ENCODE results near the gene HMCN1. TPM values are rescaled to one million over a fixed set of nuclear protein-coding genes. Genes with fewer than 3 reads are reported as not detected.

The HMCN1 gene
- total and polyA plus RNA-seq, 9 donors, result 7.9 to 22.6 (median 11.2) TPM

DNA sequence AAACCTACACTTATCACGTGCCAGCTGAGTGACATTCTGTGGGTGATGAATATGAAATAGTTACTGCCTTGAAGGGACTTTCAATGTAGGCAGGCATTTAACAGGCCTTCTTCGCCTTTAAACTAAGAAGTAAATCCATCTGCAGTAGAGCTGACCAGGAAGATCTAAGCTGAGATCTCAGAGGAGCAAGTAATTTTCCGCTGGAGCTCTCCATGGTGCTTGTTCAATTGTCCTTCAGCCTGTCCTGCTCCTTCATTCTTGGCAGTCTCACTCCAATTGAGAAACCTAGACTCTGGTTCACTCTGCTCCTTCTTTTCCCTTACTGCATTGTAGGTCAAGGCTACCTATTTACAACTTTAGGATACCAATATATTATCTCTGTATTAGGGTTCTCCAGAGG is 183.5 kb downstream of the HMCN1 start:
- Histone ChIP-seq H3K27ac (ENCODE audit: low read length) (no peak overlapping the region), H3K4me1 (ENCODE audit: control insufficient read depth, insufficient read depth, low read length) (no peaks in the 10 kb centered on the region), H3K36me3 (ENCODE audit: control insufficient read depth, insufficient read depth, low read length) (no peaks in the 10 kb centered on the region), H3K9me3 (replicated peaks; ENCODE audit: control insufficient read depth, low read depth, low read length) (no peaks in the 10 kb centered on the region), H3K27me3 (ENCODE audit: control insufficient read depth, insufficient read depth, low read length) (no peaks in the 10 kb centered on the region), H3K4me3 (ENCODE audit: low read length) (no peak overlapping the region)
- 61% methylated on average over 2 of the region's 3 CpGs for WGBS (ENCODE audit: insufficient coverage)
- peak; percentile 85 for DNase-seq

DNA sequence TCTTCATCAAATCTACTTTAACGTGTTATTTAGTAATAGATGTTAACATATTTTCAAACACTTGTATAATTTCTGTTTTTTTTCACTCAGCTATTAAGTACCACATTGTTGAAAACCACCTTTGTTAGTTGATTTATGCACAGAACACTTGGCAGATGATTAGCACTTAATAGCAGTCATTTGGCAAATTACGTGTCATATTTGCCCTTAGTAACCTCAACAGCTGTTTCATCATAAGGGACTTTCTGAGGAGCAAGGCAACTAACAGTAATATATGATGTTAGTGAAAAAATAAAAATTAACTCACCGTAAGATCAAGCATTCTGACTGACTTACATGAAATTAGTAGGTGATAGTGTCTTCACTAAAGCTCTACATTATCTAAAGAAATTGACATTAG is 186.4 kb downstream of the HMCN1 start:
- Histone ChIP-seq H3K27ac (ENCODE audit: low read length) (no peak overlapping the region), H3K27me3 (ENCODE audit: control insufficient read depth, insufficient read depth, low read length) (no peaks in the 10 kb centered on the region), H3K9me3 (replicated peaks; ENCODE audit: control insufficient read depth, low read depth, low read length) (no peaks in the 10 kb centered on the region), H3K36me3 (ENCODE audit: control insufficient read depth, insufficient read depth, low read length) (no peaks in the 10 kb centered on the region), H3K4me1 (ENCODE audit: control insufficient read depth, insufficient read depth, low read length) (no peaks in the 10 kb centered on the region), H3K4me3 (ENCODE audit: low read length) (no peak overlapping the region)
- no CpG with 5 or more reads among the region's 3 CpGs for WGBS (ENCODE audit: insufficient coverage)
- no peak for DNase-seq

DNA sequence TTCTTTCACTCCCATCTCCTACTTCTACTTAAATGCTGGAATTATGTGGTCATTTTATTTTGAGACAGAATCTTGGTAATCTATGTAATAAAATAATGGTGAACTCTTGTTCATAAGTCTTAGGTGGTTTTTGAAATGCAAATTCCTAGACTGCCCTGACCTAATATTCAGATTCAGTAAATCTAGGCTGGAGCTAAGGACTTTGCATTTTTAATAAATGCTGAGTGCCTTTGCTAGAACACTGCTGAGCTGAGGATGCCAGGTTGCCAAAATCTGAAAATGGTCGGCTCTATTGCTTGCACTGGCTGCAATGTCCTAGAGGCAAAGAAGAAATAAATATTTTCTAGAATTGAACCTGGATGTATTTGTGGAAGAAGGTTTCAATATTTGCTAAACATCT is 187.4 kb downstream of the HMCN1 start:
- Histone ChIP-seq H3K4me1 (ENCODE audit: control insufficient read depth, insufficient read depth, low read length) (no peaks in the 10 kb centered on the region), H3K27ac (ENCODE audit: low read length) (no peak overlapping the region), H3K9me3 (replicated peaks; ENCODE audit: control insufficient read depth, low read depth, low read length) (no peaks in the 10 kb centered on the region), H3K27me3 (ENCODE audit: control insufficient read depth, insufficient read depth, low read length) (no peaks in the 10 kb centered on the region), H3K36me3 (ENCODE audit: control insufficient read depth, insufficient read depth, low read length) (no peaks in the 10 kb centered on the region), H3K4me3 (ENCODE audit: low read length) (no peak overlapping the region)
- WGBS (ENCODE audit: insufficient coverage), result no CpG with 5 or more reads among the region's 1 CpG
- DNase-seq, result no peak

DNA sequence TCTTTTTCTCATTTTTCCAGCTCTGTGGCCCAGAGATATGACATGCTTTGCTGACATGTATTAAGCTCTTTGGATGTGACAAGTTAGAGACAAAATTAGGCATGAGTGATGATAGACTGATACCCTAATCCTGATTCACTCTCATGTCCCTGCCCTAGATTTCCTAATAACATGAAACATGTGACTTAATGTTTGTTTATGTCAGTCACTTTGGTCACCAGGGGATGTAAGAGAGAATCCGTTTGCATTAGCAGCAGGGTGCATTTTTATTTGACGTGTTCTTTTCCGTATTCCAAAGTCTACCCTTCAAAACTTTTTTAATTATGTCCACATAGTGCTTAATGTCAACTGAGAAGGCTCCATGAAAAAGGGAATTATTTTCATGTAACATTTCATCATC is 192.4 kb downstream of the HMCN1 start:
- WGBS (ENCODE audit: insufficient coverage), result no CpG with 5 or more reads among the region's 3 CpGs
- Histone ChIP-seq H3K4me3 (ENCODE audit: low read length) (no peak overlapping the region), H3K27ac (ENCODE audit: low read length) (no peak overlapping the region), H3K4me1 (ENCODE audit: control insufficient read depth, insufficient read depth, low read length) (no peaks in the 10 kb centered on the region), H3K27me3 (ENCODE audit: control insufficient read depth, insufficient read depth, low read length) (no peaks in the 10 kb centered on the region), H3K36me3 (ENCODE audit: control insufficient read depth, insufficient read depth, low read length) (no peaks in the 10 kb centered on the region), H3K9me3 (replicated peaks; ENCODE audit: control insufficient read depth, low read depth, low read length) (no peaks in the 10 kb centered on the region)
- no peak for DNase-seq

DNA sequence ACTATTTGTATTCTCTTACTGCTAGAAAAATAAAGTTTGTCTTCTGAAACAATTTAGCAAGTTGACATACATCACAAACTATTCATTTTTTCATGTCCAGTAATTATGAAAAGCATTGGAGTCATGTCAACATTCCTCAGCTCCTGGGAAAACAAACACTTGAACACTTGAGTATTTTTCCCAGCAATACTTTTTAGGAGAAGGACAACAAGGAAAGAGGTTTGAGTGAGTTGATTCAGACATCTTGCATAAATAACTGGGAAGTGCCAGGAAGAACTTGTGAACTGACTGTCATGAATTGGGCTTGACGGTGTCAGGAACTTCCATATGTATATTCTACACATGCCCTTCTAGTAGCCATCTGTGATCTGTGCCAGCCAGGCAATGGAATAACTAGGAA is 195.6 kb downstream of the HMCN1 start:
- no peak overlapping the region for H3K27ac ChIP-seq (ENCODE audit: low read length)

DNA sequence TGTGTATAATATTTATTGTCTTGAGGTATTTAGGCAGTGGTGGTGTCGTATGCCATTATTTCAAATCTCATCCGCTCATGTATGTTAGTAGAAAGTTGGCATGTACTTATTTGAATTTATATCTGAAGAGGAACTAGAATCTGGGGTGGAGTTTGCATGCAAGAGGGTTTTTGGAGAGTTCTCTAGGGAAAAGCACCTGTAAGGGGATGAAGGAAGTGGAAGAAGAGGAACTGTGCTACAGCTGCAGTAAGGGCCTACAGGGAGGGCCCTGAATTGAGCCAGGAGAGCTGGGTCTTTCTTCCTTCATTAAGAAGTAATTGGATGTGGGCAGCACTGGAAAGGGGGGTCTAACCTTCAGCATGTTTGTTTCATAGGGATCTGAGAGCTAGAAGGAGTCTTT is 197.2 kb downstream of the HMCN1 start:
- Histone ChIP-seq H3K36me3 (ENCODE audit: control insufficient read depth, insufficient read depth, low read length) (no peaks in the 10 kb centered on the region), H3K4me1 (ENCODE audit: control insufficient read depth, insufficient read depth, low read length) (no peaks in the 10 kb centered on the region), H3K4me3 (ENCODE audit: low read length) (no peak overlapping the region), H3K9me3 (replicated peaks; ENCODE audit: control insufficient read depth, low read depth, low read length) (no peaks in the 10 kb centered on the region), H3K27me3 (ENCODE audit: control insufficient read depth, insufficient read depth, low read length) (no peaks in the 10 kb centered on the region), H3K27ac (ENCODE audit: low read length) (no peak overlapping the region)
- no peak for DNase-seq
- WGBS (ENCODE audit: insufficient coverage), result 100% methylated on average over 2 of the region's 2 CpGs

More for the DNA sequence above, 195.6 kb downstream of the HMCN1 start:
- Histone ChIP-seq H3K27me3 (ENCODE audit: control insufficient read depth, insufficient read depth, low read length) (no peaks in the 10 kb centered on the region), H3K4me1 (ENCODE audit: control insufficient read depth, insufficient read depth, low read length) (no peaks in the 10 kb centered on the region), H3K4me3 (ENCODE audit: low read length) (no peak overlapping the region), H3K36me3 (ENCODE audit: control insufficient read depth, insufficient read depth, low read length) (no peaks in the 10 kb centered on the region), H3K9me3 (replicated peaks; ENCODE audit: control insufficient read depth, low read depth, low read length) (no peaks in the 10 kb centered on the region)
- DNase-seq, result no peak
- WGBS (ENCODE audit: insufficient coverage), result no CpG with 5 or more reads among the region's 1 CpG

DNA sequence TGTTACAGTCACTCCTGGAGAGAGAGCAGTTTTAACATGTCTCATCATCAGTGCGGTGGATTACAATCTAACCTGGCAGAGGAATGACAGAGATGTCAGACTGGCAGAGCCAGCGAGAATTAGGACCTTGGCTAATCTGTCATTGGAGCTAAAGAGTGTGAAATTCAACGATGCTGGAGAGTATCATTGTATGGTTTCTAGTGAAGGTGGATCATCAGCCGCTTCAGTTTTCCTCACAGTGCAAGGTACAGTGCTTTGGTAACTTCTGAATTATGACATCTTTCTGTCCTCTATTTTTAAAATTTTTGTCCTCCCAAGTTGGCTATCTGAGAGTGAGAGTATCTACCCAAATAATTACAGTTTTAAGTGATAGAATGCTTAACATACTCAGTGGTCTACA is 199.4 kb downstream of the HMCN1 start:
- Histone ChIP-seq H3K27me3 (ENCODE audit: control insufficient read depth, insufficient read depth, low read length) (no peaks in the 10 kb centered on the region), H3K9me3 (replicated peaks; ENCODE audit: control insufficient read depth, low read depth, low read length) (no peaks in the 10 kb centered on the region), H3K36me3 (ENCODE audit: control insufficient read depth, insufficient read depth, low read length) (no peaks in the 10 kb centered on the region), H3K4me1 (ENCODE audit: control insufficient read depth, insufficient read depth, low read length) (no peaks in the 10 kb centered on the region), H3K4me3 (ENCODE audit: low read length) (no peak overlapping the region), H3K27ac (ENCODE audit: low read length) (no peak overlapping the region)
- 90% methylated on average over 2 of the region's 4 CpGs for WGBS (ENCODE audit: insufficient coverage)
- no peak for DNase-seq

DNA sequence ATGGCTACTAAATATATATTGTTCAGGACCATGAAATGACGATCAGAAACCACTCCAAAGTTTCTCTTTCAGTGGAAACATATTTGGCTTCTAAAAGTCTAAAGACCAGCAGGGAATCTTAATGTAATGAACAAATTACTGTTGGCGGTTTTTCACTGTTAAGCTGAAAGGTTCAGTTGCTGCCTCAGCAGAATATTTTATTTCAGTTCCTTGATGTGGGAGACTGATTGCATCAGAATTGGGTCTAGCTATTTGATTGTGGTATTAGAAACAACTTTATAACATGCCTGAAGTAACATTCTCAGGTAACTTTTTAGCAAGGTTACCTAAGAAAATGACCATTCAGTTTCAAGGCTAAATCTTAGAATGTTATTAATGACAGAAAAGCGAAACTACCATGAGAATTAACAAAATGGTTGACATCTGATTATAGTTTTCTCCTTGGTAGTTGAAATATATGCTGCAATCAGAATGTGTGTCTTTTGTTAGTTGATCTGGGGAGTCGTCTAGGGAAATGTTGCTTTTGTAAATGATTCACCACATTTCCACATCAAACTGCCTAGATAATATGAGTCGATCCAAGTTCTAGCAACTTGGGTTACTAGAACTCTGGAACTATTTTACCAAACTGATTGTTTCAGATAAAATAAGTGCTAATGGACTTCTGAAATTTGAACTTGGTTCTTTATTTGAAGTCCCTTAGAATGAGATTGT is 200.4 kb downstream of the HMCN1 start:
- no CpG with 5 or more reads among the region's 5 CpGs for WGBS (ENCODE audit: insufficient coverage)
- no peak overlapping the region for H3K27ac ChIP-seq (ENCODE audit: low read length)
- no peaks in the 10 kb centered on the region for H3K4me1 ChIP-seq (ENCODE audit: control insufficient read depth, insufficient read depth, low read length)
- no peak for DNase-seq
- no peak overlapping the region for H3K4me3 ChIP-seq (ENCODE audit: low read length)
- no peaks in the 10 kb centered on the region for H3K36me3 ChIP-seq (ENCODE audit: control insufficient read depth, insufficient read depth, low read length)
- H3K9me3 ChIP-seq (replicated peaks; ENCODE audit: control insufficient read depth, low read depth, low read length), result no peaks in the 10 kb centered on the region
- H3K27me3 ChIP-seq (ENCODE audit: control insufficient read depth, insufficient read depth, low read length), result no peaks in the 10 kb centered on the region

DNA sequence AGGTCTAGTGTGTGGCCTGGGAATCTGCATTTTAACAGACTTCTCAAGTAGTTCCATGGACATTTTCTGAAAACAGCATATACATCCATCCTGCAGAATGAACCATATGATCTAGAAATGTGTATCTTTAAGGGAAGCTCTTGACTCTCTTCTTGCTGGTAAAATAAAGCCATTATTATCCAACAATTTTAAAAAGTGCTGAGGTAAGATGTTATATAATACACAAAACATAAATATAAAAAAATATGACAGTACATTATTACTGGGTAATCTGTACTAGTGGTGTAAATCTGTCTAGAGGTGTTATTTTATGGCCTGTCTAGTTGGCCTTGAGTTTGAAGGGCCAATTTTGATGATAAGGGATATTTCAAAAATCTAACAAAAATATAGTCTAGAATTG is 201.2 kb downstream of the HMCN1 start:
- no peak for DNase-seq
- Histone ChIP-seq H3K27me3 (ENCODE audit: control insufficient read depth, insufficient read depth, low read length) (no peaks in the 10 kb centered on the region), H3K4me3 (ENCODE audit: low read length) (no peak overlapping the region), H3K36me3 (ENCODE audit: control insufficient read depth, insufficient read depth, low read length) (no peaks in the 10 kb centered on the region), H3K9me3 (replicated peaks; ENCODE audit: control insufficient read depth, low read depth, low read length) (no peaks in the 10 kb centered on the region), H3K4me1 (ENCODE audit: control insufficient read depth, insufficient read depth, low read length) (no peaks in the 10 kb centered on the region), H3K27ac (ENCODE audit: low read length) (no peak overlapping the region)

DNA sequence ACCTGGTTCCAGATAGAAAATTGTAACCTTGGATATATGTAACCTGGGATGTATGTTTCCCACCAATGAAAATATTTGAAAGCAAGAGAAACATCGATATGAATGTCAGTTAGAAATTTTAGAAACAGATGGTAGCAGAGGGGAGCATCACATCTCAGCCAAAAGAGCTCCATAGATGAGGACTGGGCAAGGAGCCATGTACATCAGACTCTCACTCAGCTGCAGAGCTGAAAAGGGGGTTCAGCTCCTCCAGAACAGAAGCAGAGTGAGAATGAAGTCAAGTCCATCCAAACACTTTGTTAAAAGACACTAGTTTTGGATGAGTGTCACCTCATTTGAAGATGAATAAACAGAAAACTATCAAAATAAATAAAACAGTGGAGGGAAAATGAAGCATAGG is 202.4 kb downstream of the HMCN1 start:
- Histone ChIP-seq H3K4me1 (ENCODE audit: control insufficient read depth, insufficient read depth, low read length) (no peaks in the 10 kb centered on the region), H3K27ac (ENCODE audit: low read length) (no peak overlapping the region), H3K36me3 (ENCODE audit: control insufficient read depth, insufficient read depth, low read length) (no peaks in the 10 kb centered on the region), H3K27me3 (ENCODE audit: control insufficient read depth, insufficient read depth, low read length) (no peaks in the 10 kb centered on the region), H3K9me3 (replicated peaks; ENCODE audit: control insufficient read depth, low read depth, low read length) (no peaks in the 10 kb centered on the region), H3K4me3 (ENCODE audit: low read length) (no peak overlapping the region)
- 20% methylated on average over 1 of the region's 1 CpG for WGBS (ENCODE audit: insufficient coverage)
- peak; percentile 53 for DNase-seq

DNA sequence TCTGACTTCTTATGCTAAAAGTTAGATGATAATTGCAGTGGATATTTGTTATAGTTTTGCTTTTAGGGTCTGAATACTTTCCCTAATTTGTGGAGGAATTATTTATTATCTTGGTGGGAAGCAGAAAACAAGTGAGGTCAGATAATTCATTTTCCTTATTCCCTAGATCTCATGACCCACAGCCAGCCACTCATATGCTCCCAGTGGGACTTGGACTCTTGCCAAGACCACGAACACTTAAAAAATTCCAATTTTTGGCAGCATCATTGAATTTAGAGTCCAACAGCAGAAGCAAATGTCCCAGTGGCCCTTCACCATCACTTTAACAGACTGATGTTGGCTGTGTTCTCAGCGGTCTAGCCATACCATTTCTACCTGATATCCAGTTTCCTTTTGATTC is 204.2 kb downstream of the HMCN1 start:
- WGBS (ENCODE audit: insufficient coverage), result 10% methylated on average over 2 of the region's 2 CpGs
- H3K36me3 ChIP-seq (ENCODE audit: control insufficient read depth, insufficient read depth, low read length), result no peaks in the 10 kb centered on the region
- H3K4me3 ChIP-seq (ENCODE audit: low read length), result no peak overlapping the region
- peak; percentile 62 for DNase-seq
- H3K27ac ChIP-seq (ENCODE audit: low read length), result no peak overlapping the region
- no peaks in the 10 kb centered on the region for H3K27me3 ChIP-seq (ENCODE audit: control insufficient read depth, insufficient read depth, low read length)
- H3K9me3 ChIP-seq (replicated peaks; ENCODE audit: control insufficient read depth, low read depth, low read length), result no peaks in the 10 kb centered on the region
- no peaks in the 10 kb centered on the region for H3K4me1 ChIP-seq (ENCODE audit: control insufficient read depth, insufficient read depth, low read length)

Data from muscle of leg (tissue), 11 donors.